Measurements from ENCODE around the gene THAP11. TPM values are rescaled to one million over a fixed set of nuclear protein-coding genes. Genes with fewer than 3 reads are reported as not detected.
A peak's percentile ranks its signal among the peaks of the same experiment; 100 is the strongest.

THAP11 gene
- total and polyA plus RNA-seq, 2 of the 13 experiments (the other 11 are each of a cell fraction or from before 2014, with no cell fraction given): 44.2 to 53.4 TPM

DNA sequence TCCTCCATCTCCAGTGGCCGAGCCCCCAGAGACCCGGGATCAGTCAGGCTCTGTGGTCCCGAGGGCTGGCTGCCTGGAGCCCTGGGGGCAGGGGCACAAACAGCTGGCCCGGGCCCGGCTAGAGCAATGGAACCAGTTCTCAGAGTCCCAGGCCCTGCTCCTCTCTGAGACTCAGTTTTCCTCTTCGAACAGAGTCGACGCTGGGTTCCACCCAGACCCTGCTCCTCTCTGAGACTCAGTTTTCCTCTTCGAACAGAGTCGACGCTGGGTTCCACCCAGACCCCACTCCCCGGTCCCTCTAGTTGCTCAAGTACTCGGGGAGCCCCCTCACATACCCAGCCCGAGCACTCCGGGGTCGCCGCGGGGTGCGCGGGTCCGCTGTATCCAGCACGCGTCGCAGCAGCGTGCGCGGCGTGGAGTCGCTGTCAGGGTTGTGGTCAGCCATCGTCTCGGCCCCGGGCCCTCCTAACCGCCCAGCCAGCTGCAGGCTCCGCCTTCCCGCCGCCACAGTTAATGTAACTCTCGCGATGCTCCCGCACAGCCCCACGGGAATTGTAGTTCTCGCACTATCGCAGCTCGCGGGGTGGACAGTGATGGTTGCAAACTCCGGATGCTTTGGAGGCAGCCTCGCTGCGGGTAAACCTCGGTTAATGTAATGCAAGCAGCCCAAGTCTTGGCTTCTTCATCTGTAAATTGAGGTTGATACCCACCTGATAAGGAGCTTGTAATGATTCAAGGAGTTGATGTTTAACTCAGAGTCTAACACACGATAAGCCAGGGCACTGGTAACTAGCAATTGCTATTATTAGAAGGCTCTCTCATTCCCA is 8.5 kb upstream of the THAP11 start (continued):
- TF ChIP-seq, protein P1, sequence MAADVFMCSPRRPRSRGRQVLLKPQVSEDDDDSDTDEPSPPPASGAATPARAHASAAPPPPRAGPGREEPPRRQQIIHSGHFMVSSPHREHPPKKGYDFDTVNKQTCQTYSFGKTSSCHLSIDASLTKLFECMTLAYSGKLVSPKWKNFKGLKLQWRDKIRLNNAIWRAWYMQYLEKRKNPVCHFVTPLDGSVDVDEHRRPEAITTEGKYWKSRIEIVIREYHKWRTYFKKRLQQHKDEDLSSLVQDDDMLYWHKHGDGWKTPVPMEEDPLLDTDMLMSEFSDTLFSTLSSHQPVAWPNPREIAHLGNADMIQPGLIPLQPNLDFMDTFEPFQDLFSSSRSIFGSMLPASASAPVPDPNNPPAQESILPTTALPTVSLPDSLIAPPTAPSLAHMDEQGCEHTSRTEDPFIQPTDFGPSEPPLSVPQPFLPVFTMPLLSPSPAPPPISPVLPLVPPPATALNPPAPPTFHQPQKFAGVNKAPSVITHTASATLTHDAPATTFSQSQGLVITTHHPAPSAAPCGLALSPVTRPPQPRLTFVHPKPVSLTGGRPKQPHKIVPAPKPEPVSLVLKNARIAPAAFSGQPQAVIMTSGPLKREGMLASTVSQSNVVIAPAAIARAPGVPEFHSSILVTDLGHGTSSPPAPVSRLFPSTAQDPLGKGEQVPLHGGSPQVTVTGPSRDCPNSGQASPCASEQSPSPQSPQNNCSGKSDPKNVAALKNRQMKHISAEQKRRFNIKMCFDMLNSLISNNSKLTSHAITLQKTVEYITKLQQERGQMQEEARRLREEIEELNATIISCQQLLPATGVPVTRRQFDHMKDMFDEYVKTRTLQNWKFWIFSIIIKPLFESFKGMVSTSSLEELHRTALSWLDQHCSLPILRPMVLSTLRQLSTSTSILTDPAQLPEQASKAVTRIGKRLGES (CRISPR knock-in tag; IDR thresholded peaks at IDR 0.05; ENCODE audit: borderline replicate concordance): peak; percentile 26; the same call in 1 of the 2 replicates
- TF ChIP-seq, protein P2, sequence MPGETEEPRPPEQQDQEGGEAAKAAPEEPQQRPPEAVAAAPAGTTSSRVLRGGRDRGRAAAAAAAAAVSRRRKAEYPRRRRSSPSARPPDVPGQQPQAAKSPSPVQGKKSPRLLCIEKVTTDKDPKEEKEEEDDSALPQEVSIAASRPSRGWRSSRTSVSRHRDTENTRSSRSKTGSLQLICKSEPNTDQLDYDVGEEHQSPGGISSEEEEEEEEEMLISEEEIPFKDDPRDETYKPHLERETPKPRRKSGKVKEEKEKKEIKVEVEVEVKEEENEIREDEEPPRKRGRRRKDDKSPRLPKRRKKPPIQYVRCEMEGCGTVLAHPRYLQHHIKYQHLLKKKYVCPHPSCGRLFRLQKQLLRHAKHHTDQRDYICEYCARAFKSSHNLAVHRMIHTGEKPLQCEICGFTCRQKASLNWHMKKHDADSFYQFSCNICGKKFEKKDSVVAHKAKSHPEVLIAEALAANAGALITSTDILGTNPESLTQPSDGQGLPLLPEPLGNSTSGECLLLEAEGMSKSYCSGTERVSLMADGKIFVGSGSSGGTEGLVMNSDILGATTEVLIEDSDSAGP (CRISPR knock-in tag; IDR thresholded peaks at IDR 0.05; ENCODE audit: borderline replicate concordance): peak; percentile 87; the same call in 1 of the 2 replicates
- TF ChIP-seq ZIK1 (CRISPR knock-in tag; IDR thresholded peaks at IDR 0.05; ENCODE audit: borderline replicate concordance, low read depth): peak; percentile 43; the same call in 1 of the 2 replicates
- TF ChIP-seq, protein P3, sequence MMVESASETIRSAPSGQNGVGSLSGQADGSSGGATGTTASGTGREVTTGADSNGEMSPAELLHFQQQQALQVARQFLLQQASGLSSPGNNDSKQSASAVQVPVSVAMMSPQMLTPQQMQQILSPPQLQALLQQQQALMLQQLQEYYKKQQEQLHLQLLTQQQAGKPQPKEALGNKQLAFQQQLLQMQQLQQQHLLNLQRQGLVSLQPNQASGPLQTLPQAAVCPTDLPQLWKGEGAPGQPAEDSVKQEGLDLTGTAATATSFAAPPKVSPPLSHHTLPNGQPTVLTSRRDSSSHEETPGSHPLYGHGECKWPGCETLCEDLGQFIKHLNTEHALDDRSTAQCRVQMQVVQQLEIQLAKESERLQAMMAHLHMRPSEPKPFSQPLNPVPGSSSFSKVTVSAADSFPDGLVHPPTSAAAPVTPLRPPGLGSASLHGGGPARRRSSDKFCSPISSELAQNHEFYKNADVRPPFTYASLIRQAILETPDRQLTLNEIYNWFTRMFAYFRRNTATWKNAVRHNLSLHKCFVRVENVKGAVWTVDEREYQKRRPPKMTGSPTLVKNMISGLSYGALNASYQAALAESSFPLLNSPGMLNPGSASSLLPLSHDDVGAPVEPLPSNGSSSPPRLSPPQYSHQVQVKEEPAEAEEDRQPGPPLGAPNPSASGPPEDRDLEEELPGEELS (CRISPR knock-in tag; IDR thresholded peaks at IDR 0.05): no peak; the same call in 1 of the 2 replicates
- peak; percentile 49; the same call in 1 of the 2 replicates for TF ChIP-seq ATF5 (CRISPR knock-in tag; IDR thresholded peaks at IDR 0.05; ENCODE audit: low read depth)
- no peak for TF ChIP-seq SOX6 (IDR thresholded peaks at IDR 0.05)
- TF ChIP-seq SOX6 (CRISPR knock-in tag; IDR thresholded peaks at IDR 0.05): no peak; the same call in 1 of the 2 replicates
- no peak; the same call in none of the 2 replicates for TF ChIP-seq ARNTL (CRISPR knock-in tag; IDR thresholded peaks at IDR 0.05)
- TF ChIP-seq, protein P4, sequence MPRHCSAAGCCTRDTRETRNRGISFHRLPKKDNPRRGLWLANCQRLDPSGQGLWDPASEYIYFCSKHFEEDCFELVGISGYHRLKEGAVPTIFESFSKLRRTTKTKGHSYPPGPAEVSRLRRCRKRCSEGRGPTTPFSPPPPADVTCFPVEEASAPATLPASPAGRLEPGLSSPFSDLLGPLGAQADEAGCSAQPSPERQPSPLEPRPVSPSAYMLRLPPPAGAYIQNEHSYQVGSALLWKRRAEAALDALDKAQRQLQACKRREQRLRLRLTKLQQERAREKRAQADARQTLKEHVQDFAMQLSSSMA (CRISPR knock-in tag; IDR thresholded peaks at IDR 0.05): peak; percentile 89
- TF ChIP-seq ZNF619 (CRISPR knock-in tag; IDR thresholded peaks at IDR 0.05): peak; percentile 47
- TF ChIP-seq HIVEP1 (CRISPR knock-in tag; IDR thresholded peaks at IDR 0.05): peak; percentile 55; the same call in 1 of the 2 replicates
- TF ChIP-seq HDAC6 (IDR thresholded peaks at IDR 0.05; ENCODE audit: low read depth, low read length): no peak
- TF ChIP-seq ETS1 (CRISPR knock-in tag; IDR thresholded peaks at IDR 0.05): no peak
- TF ChIP-seq NFKBIZ (CRISPR knock-in tag; IDR thresholded peaks at IDR 0.05): peak; percentile 80; the same call in 1 of the 2 replicates
- TF ChIP-seq MTERF4 (CRISPR knock-in tag; IDR thresholded peaks at IDR 0.05): no peak; the same call in 1 of the 2 replicates
- no peak for TF ChIP-seq FLYWCH1 (CRISPR knock-in tag; IDR thresholded peaks at IDR 0.05)

All from HepG2 (cell line).